ENCODE data around the gene CCDC17. TPM values are rescaled to one million over a fixed set of nuclear protein-coding genes. Genes with fewer than 3 reads are reported as not detected.

Gene CCDC17
- 0.77 and 0.87 TPM in 2 replicates for total RNA-seq

DNA sequence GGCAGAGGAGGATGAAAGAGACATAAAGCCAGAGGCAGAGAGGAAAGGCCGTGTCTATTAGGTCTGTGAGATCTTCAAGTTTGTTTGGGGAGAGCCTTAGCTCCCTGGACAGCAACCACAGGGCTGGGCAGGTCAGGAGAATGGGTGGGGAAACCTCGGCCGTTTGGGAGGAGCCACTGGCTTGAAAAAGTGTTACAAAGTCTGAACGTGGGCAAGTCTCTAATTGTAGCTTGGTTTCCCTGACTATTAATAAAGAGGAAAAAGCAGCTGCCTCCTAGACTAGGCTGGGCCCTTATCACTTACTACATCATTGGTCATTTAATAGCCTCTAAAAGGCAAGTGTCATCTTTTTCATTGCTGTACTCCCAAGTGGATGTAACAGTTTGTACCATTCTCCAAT, at the start of gene CCDC17:
CCDC17 (minus strand) TSS at position 83 of the 400 bp plus-strand sequence. CDS start 145 bp downstream, outside the sequence.

DNA sequence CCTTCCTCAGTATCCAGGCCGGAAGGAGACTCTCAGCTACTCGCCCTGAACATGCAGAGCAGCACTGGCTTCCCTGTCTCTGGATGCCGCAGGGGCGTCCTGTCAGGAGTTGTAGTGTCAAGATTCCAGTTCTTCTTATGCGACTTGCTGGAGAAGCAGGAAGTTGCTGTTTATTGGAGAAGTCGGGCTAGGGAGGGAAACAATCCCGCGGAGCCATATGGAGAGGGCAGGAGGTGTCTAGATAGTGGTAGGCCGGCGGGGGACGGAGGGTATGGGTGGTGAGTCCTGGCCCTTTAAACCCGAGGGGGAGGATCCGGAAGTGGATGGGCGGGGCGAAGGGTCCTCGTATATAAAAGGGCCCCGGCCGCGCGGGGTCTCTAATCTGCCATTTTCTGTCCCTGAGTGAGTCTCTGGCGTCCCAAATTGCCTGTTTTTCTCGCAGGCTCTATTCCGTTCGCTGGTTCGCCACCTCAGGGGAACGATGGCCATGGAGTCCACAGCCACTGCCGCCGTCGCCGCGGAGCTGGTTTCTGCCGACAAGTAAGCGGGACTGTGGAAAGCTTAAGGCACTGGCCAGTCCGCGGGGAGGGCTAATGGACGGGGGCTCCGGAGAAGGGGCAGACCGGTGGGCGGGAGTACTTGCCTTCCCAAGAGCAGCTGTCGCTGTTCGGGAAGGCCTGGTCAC, 40.0 kb downstream of the CCDC17 start, which contains the start of gene NASP:
NASP (plus strand) TSS at position 376 of the 685 bp plus-strand sequence; CDS start at position 482, 106 bp downstream.

Other genes with a start within 250 kb of the CCDC17 start
- gene TESK2, start 132.9 kb downstream of the CCDC17 start, total RNA-seq = 0.77 and 1.4 TPM in 2 replicates
- gene CCDC163, start 124.0 kb downstream of the CCDC17 start, total RNA-seq = 0.55 and 1.6 TPM in 2 replicates
- gene MMACHC, start 123.8 kb downstream of the CCDC17 start, total RNA-seq = 2.1 and 2.4 TPM in 2 replicates
- gene PRDX1, start 102.2 kb downstream of the CCDC17 start, total RNA-seq = 560 and 892 TPM in 2 replicates
- 132 and 165 TPM in 2 replicates for gene AKR1A1, start 73.2 kb downstream of the CCDC17 start, total RNA-seq
- gene NASP, start 40.0 kb downstream of the CCDC17 start, total RNA-seq = 38.2 and 88.3 TPM in 2 replicates
- 101 and 107 TPM in 2 replicates for gene GPBP1L1, start 62.5 kb upstream of the CCDC17 start, total RNA-seq
- 9.1 and 11.0 TPM in 2 replicates for gene TMEM69, start 64.1 kb upstream of the CCDC17 start, total RNA-seq
- 16.2 and 16.5 TPM in 2 replicates for gene IPP, start 126.6 kb upstream of the CCDC17 start, total RNA-seq
- gene MAST2, start 179.6 kb upstream of the CCDC17 start, total RNA-seq = 33.9 and 40.2 TPM in 2 replicates